Skin epidermis (tissue), 12 donors: ENCODE measurements around the gene GGTLC3.
"Not testable (repeated sequence)": the region's sequence is repeated elsewhere in the genome, so short reads cannot be mapped to it uniquely, and the experiment has no call there.

Source experiments
- H3K27ac ChIP-seq, 21 experiments: fragments of 200-600 bp; sonication (generic) in 11 of 21; one replicate each; pipeline ENCODE4 v1.5.0; 2020; ENCODE audit warnings: mild to moderate bottlenecking in 3 of 21, inconsistent platforms in 2 of 21, moderate library complexity in 2 of 21
- H3K4me3 ChIP-seq, 7 experiments: fragments of 200-600 bp; sonication (generic) in 2 of 7; one replicate each; pipeline ENCODE4 v1.5.0; 2020; ENCODE audit warnings: inconsistent platforms in 2 of 7, mild to moderate bottlenecking in 2 of 7, moderate library complexity in 1 of 7

Gene GGTLC3

DNA sequence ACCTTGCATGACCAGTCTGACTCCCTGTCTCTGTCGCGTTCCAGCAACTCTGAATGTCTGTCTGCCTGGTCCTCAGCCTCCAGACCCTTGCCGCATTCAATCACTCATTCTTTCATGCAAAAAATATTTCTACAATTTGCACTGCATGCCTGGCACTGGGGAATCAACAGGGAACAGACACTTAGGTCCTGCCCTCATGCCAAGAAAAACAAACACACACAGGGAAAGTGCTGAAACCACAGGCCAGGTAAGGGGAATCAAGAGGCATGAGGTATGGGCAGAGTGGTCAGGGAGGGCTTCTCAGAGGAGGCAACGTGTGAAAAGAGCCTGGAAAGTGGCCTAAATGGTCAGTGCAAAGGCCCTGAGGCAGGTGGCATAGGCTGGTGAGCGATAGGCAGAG is at the start of gene GGTLC3:
Gene GGTLC3 (minus strand): TSS at position 101 of the 400 bp plus-strand sequence. CDS start 264 bp downstream, outside the sequence.
- H3K4me3 ChIP-seq, H3K27ac ChIP-seq: not testable (repeated sequence)

DNA sequence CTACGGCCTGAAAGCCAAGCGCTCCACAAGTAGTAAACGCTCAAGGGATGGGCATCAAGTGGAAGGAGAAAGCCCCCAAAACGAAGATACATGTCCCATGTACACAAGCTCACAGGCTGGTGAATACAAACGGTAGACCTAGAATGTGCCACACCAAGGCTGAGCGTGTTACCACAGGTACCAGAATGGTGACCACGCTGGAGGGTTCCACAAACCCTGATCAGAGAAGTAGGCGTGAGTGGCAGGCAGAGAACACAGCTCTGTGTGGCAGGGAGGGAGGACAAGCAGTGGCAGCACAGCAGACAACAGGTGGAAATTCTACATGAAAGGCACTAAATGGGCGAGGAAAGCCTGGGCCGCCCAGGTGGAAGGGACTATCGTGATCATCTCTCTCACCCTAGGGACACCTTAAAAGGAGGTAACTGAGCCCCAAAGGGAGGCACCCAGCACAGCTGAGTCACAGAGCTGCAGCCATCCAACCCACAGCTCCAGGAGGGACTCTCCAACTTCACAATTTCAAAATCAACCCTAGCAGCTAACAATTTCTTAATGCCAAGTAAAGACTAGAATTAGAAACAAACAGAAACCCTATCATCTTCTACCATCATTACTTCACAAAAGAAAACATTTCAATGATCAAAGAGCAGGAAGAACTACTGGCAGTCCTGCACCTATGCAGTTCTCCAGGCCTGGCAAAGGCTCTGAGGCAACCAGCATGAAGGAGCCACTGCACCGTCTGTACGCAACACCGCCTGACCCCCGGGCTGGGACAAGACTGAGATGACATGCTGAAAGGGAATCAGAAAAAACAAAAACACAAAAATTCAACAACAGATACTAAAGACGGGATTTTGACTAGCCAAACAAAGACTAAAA is 42.4 kb upstream of the GGTLC3 start:
- H3K4me3 ChIP-seq, H3K27ac ChIP-seq: not testable (repeated sequence)

GRCh38 chr22:18558939-18559338 is 41.0 kb upstream of the GGTLC3 start:
- not testable (repeated sequence) for H3K4me3 ChIP-seq, H3K27ac ChIP-seq

- H3K27ac ChIP-seq, H3K4me3 ChIP-seq: not testable (repeated sequence)
Observed at GRCh38 chr22:18558516-18558915, 40.6 kb upstream of the GGTLC3 start.

DNA sequence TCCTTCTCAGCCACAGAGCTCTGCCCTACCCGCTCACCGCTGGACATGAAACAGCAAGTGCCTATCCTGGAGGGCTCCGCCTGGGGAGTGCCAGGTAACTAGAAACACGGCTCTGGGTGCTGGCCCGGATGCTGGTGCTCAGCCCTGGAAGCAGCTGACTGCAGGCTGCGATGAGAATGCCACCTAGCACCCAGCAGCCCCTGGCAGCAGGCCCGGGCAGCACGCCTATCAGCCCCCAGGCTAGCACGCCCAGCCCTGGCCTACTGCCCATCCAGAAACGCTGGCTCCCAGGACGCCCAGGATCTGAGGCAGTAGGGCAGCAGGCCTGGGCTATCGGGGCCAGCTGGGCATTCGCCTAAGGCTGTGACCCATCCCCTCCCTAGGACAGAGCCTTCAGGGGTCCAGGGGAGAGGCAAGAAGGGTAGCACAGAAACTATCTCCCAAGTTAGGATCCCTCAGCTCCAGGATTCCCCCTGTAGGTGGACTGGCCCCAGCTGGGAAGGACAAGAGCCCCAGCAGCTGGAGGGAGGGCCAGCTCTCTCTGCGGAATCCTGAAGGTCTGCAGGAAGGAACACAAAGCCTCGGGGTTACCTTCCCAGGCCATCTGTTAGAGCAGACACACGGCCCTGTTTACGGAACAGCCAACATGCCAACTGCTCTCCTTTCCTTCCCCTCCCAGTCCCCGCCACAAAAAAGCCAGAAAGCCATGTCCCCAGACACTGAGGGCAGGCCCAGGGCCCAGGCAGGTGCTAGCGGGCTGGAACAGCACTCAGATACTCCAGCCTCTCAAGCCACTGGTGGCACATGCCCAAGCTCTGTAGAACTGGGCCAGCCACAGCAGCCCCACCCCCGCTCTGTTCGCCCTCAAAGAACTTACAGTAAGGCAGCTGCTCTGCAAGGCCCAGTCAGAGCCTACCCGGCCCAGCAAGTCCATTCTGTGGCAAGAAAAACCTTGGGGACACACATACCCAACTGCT is 36.6 kb upstream of the GGTLC3 start:
- not testable (repeated sequence) for H3K27ac ChIP-seq, H3K4me3 ChIP-seq

GRCh38 chr22:18552839-18553597 is 35.1 kb upstream of the GGTLC3 start:
- not testable (repeated sequence) for H3K4me3 ChIP-seq, H3K27ac ChIP-seq

GRCh38 chr22:18551046-18551445 is 33.1 kb upstream of the GGTLC3 start:
- not testable (repeated sequence) for H3K27ac ChIP-seq, H3K4me3 ChIP-seq

DNA sequence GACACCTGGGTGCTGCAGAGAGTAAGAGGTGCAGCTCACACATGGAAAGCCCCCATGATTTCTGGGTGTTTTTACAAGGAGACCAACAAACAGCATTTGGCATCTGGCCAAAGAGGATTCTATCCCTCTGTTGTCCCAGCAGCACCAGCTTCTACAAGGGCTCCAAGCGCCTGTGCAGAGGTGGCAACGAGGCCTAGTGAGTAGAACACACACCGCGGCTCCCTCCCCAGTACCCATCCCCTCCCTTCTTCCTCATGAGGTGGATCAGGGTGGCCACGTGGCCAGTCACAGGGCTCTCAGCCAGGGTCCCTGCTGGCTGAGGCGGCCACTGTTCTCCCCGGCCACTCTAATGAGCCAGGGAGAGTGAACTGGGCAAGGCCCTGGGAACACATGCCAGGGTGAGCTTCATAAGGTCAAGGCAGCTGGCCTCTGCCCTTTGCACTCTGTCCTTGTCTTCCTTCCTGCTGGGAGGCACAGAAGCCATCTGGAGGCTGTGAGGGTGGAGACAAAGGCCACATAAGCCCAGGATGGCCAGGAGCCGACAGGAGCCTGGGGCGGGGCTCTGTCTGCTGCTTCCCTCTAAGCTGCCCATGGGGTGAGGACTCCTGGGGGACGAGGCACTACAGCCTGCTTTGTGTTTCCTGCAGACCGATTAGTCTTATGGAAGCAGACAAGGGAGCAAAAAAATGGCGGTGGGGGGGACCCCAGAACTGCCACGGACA is 31.7 kb upstream of the GGTLC3 start:
- not testable (repeated sequence) for H3K4me3 ChIP-seq, H3K27ac ChIP-seq

DNA sequence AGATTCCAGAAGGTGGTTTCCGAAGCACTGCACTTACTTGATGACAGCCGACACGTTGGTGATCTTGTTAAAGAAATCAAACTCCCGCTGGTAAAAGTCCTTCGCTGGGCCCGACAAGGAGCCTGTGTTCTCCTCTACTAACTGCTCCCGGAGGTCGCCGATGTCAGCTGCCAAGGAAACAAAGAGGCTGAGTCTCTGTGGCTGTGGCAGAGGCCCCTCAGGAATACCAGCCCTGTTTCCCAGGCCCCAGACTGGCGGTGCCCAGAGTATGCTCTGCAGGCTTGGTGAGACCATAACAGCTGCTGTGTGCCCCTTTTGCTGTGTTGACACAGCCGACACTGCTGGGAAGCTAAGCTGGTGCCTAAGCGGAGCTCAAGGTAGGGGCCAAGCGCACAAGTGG is 26.7 kb upstream of the GGTLC3 start:
- H3K4me3 ChIP-seq, H3K27ac ChIP-seq: not testable (repeated sequence)

- not testable (repeated sequence) for H3K27ac ChIP-seq, H3K4me3 ChIP-seq
Observed at GRCh38 chr22:18543400-18543799, 25.4 kb upstream of the GGTLC3 start.

GRCh38 chr22:18539994-18540393 is 22.0 kb upstream of the GGTLC3 start:
- H3K27ac ChIP-seq, H3K4me3 ChIP-seq: not testable (repeated sequence)

GRCh38 chr22:18534315-18534714 is 16.4 kb upstream of the GGTLC3 start:
- not testable (repeated sequence) for H3K4me3 ChIP-seq, H3K27ac ChIP-seq

GRCh38 chr22:18533633-18534032 is 15.7 kb upstream of the GGTLC3 start:
- not testable (repeated sequence) for H3K4me3 ChIP-seq, H3K27ac ChIP-seq

DNA sequence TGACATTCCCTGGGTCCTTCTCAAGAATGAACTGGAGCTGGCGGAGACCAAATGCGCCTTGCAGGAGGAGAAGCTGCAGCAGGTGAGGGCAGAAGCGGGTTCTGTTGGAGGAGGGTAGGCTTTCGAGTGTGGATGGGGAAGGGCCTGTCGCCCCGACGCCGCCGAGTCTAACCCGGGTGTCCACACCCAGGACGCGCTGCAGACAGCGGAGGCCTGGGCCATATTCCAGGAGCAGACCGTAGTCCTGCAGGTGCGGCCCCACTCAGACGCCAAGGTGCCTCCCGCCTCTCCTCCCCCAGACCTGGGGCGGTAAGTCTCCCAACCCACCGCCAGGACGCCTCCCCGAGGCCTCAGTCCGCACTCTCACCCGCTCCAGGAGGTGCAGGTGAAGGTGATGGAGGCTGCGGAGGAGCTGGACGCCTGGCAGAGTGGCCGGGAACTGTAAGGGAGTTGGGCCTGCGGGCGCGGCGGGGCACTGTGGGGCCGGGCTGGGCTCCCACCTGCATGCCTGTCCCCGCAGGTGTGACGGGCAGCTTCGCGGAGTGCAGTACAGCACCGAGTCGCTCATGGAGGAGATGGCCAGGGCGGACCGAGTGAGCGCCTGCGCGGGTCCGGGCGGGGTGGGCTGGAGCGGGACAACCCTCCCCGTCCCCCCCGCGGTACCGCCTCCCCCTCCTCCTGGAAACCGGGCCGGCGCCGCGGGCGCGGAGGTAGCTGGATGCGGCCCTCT is 11.6 kb upstream of the GGTLC3 start:
- H3K4me3 ChIP-seq: peak overlapping the region in 1 of 7 experiments; percentile 42
- not testable (repeated sequence) for H3K27ac ChIP-seq

- Histone ChIP-seq H3K27ac (peak overlapping the region in 3 of 21 experiments; percentile 57 to 73 (median 72)), H3K4me3 (peak overlapping the region in 4 of 7 experiments; percentile 24 to 42 (median 30))
Observed at GRCh38 chr22:18528597-18529415, 10.8 kb upstream of the GGTLC3 start.

DNA sequence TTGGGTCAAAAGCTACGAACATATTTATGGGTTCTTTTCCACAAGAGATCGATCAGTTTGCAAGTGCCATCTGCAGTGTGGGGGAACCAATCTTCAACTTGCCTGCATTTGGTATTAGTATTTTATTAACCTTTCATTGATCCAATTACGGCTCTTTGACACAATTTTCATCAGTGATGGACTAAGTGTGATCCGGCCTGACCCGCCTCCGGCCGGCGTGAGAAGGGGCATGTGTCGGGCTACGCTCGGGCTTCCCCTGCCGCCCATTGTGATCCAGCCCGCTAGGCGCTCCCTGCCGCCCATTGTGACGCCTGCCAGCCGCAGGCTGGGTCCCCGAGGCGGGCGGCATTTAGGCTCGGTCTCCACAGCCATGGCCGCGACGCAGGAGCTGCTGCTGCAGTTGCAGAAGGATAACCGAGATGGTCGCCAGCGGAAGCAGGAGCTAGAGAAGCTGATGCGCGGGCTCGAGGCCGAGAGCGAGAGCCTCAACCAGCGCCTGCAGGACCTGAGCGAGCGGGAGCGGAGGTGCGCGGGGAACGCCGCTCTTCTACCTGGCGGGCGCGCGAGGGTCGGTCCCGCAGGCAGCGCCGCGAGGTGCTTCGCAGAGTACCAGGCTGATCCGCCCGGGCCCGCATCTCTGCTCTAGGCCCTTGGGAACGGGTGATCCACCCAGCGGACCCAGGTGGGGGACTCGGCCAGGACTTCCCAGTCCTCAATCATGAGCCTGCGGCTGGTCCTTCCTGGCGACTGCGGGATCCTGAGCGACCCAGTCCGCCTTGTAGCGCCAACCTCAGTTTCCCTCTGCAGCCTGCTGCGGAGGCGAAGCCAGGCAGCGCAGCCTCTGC is 10.0 kb upstream of the GGTLC3 start, which contains the start of gene TMEM191B:
Gene TMEM191B (plus strand): TSS at position 51 of the 845 bp plus-strand sequence. CDS start 179 bp downstream, at position 230.
- H3K4me3 ChIP-seq: peak within 1 kb of the TSS in 4 of 7 experiments; percentile 24 to 42 (median 30)

More for the DNA sequence above, 10.0 kb upstream of the GGTLC3 start, which contains the start of gene TMEM191B:
- peak within 1 kb of the TSS in 3 of 21 experiments; percentile 57 to 73 (median 72) for H3K27ac ChIP-seq
